Upper lobe of left lung (tissue), 6 donors: ENCODE measurements around the gene MAB21L2. TPM values are rescaled to one million over a fixed set of nuclear protein-coding genes. Genes with fewer than 3 reads are reported as not detected.
A peak's percentile ranks its signal among the peaks of the same experiment; 100 is the strongest.

ENCODE experiments used
- ATAC-seq, 2 donors: fragments of 200-7000 bp; cut with Tn5 transposase; one replicate each; pipeline ENCODE4 v1.9.1; 2022; ENCODE audit warnings: mild to moderate bottlenecking in 2 of 2, moderate library complexity in 2 of 2; ENCODE audit not compliant: low FRiP score in 2 of 2
- DNase-seq, 2 donors: peaks; one replicate each; pipeline ENCODE4 v3.0.0-alpha.2; 2019 to 2020
- H3K27ac ChIP-seq, 4 donors: fragments of 200-600 bp; sonication (generic); one replicate each; pipeline ENCODE4 v1.5.1; 2016 to 2019
- H3K27me3 ChIP-seq, 4 donors: fragments of 200-600 bp; sonication (generic); one replicate each; pipeline ENCODE4 v1.5.1; 2017 to 2019
- H3K36me3 ChIP-seq, 4 donors: fragments of 200-600 bp; sonication (generic); one replicate each; pipeline ENCODE4 v1.5.1; 2016 to 2019
- H3K4me1 ChIP-seq, 4 donors: fragments of 200-600 bp; sonication (generic); one replicate each; pipeline ENCODE4 v1.5.1; 2018 to 2019
- H3K4me3 ChIP-seq, 4 donors: fragments of 200-600 bp; sonication (generic); one replicate each; pipeline ENCODE4 v1.5.1; 2017 to 2019; ENCODE audit warnings: mild to moderate bottlenecking in 2 of 4, moderate library complexity in 1 of 4
- H3K9me3 ChIP-seq, 4 donors: fragments of 200-600 bp; sonication (generic); one replicate each; pipeline ENCODE4 v1.5.1; 2018 to 2019
- EP300 ChIP-seq, 4 donors: sonication (generic); formaldehyde crosslinking; IDR thresholded peaks; one replicate each; pipeline ENCODE4 v1.5.1; 2017; ENCODE audit warnings: antibody characterized with exemption in 4 of 4, control low read depth in 2 of 4
- POLR2A ChIP-seq, 4 donors: fragments of 450-650 bp; IDR thresholded peaks; one replicate each; pipeline ENCODE4 v1.5.1; 2016 to 2017; ENCODE audit warnings: antibody characterized with exemption in 4 of 4, mild to moderate bottlenecking in 2 of 4
- POLR2AphosphoS5 ChIP-seq, 2 donors: sonication (generic); formaldehyde crosslinking; IDR thresholded peaks; one replicate each; pipeline ENCODE4 v1.5.1; 2017; ENCODE audit warnings: antibody characterized with exemption in 2 of 2
- WGBS, 2 donors: methylation state at CpG; one replicate each; pipeline ENCODE4 v1.1.5; 2017 to 2018; 5-methylcytosine and 5-hydroxymethylcytosine counted together
- total RNA-seq, 6 donors: library from RNA; depleted of rRNA in 4 of 6; stranded (reverse); fragments of >200 nt in 4 of 6; gene quantifications; one replicate each; pipeline versions ENCODE4 v1.1.0 to v1.2.1, GENCODE V29; 2016 to 2021
- TF ChIP-seq, protein P1 (sequence below), 6 experiments: fragments of 450-650 bp in 4 of 6; fragments of 200-600 bp in 2 of 6; sonication (generic) in 2 of 6; IDR thresholded peaks; one replicate each; pipeline ENCODE4 v1.5.1; 2016 to 2019; ENCODE audit warnings: antibody characterized with exemption in 6 of 6
- donor health status: DM: no; HTN: no; CAD: no; lungs with moderate emphysema.
- donor health status: DM: no; HTN: yes; CAD: no; lungs with severe emphysema.

Gene MAB21L2
- total RNA-seq, 6 donors from 2014 or later: not detected

DNA sequence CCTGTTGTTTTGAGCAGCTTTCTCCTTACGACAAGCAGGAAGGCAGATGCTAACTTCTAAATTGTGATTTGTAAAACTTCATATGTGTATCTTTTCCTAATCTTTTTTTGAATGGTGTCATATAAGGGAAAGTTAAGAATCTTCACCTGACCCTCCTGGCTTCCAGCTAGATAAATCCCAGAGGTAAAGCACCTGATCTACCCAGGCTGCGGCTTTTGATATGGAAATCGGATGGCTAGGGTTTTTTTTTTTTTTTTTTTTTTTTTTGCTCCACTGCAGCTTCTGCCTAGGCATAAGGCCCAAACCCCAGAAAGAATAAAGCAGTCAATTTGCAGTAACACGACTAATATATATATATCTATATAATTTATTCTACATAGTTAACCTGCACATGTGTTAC lies 10.0 kb downstream of the MAB21L2 start:
- no peak for ATAC-seq

DNA sequence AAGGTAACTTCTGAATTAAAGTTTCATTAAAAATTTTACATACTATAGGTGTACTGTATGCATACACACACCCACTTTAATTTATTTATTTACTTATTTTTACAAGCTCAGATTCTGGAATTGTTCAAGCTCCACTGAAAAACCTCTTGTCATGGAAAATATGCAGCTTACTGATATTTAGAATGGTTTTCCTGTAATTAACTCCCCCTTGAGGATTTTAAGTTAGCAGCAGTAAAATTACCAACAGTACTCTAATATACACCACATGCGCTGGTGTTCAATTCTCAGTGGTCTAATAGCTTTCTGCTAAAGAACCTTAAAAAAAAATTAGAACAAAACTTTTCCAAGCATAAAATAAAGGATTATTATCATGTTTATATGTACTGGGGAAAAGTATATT lies 12.0 kb downstream of the MAB21L2 start:
- DNase-seq (no peak), ATAC-seq (no peak)
- 95 to 97% methylated on average over 1 of the region's 1 CpG for WGBS, 2 donors
- Histone ChIP-seq H3K27me3 (no peaks in the 10 kb centered on the region), H3K9me3 (no peaks in the 10 kb centered on the region), H3K27ac (no peak overlapping the region), H3K36me3 (peaks cover 0 to 9% (median 2%) of the 10 kb centered on the region in 4 donors), H3K4me3 (no peak overlapping the region), H3K4me1 (no peaks in the 10 kb centered on the region)
- TF ChIP-seq, protein P1, sequence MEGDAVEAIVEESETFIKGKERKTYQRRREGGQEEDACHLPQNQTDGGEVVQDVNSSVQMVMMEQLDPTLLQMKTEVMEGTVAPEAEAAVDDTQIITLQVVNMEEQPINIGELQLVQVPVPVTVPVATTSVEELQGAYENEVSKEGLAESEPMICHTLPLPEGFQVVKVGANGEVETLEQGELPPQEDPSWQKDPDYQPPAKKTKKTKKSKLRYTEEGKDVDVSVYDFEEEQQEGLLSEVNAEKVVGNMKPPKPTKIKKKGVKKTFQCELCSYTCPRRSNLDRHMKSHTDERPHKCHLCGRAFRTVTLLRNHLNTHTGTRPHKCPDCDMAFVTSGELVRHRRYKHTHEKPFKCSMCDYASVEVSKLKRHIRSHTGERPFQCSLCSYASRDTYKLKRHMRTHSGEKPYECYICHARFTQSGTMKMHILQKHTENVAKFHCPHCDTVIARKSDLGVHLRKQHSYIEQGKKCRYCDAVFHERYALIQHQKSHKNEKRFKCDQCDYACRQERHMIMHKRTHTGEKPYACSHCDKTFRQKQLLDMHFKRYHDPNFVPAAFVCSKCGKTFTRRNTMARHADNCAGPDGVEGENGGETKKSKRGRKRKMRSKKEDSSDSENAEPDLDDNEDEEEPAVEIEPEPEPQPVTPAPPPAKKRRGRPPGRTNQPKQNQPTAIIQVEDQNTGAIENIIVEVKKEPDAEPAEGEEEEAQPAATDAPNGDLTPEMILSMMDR (IDR thresholded peaks at IDR 0.05): no peak

More for the DNA sequence above, 10.0 kb downstream of the MAB21L2 start:
- Histone ChIP-seq H3K27me3 (no peaks in the 10 kb centered on the region), H3K4me3 (no peak overlapping the region), H3K36me3 (peaks cover 0 to 14% (median 0%) of the 10 kb centered on the region in 4 donors), H3K4me1 (no peaks in the 10 kb centered on the region), H3K9me3 (no peaks in the 10 kb centered on the region), H3K27ac (no peak overlapping the region)
- 95 to 96% methylated on average over 4 of the region's 4 CpGs for WGBS, 2 donors
- TF ChIP-seq EP300 (IDR thresholded peaks at IDR 0.05) (no peak), POLR2AphosphoS5 (IDR thresholded peaks at IDR 0.05) (no peak), POLR2A (IDR thresholded peaks at IDR 0.05) (no peak)
- TF ChIP-seq, protein P1 (IDR thresholded peaks at IDR 0.05): no peak
- DNase-seq: no peak

DNA sequence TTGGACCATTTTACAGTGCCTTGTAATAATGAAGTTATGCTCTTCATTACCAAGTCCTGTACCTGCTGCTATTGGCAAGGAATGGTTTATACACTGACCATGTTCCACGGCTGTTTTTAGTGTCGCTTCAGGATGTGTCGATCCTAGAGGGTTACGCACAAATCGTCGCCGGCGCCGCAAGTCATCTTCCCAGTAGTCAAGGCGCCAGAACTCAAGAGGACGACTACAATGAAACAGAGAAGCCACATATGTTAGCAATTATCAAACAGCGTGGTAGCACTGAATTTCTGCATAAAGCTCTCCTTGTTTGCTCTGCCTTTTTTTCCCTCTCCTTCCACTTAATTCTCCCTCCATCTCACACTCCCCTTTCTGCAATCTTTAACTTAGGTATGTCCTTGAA lies 17.0 kb downstream of the MAB21L2 start:
- H3K27ac ChIP-seq: no peak overlapping the region
- DNase-seq (peak in 1 of 2 donors; percentile 14), ATAC-seq (no peak)
- H3K4me1 ChIP-seq: no peaks in the 10 kb centered on the region
- no peak overlapping the region for H3K4me3 ChIP-seq
- H3K9me3 ChIP-seq: no peaks in the 10 kb centered on the region
- no peaks in the 10 kb centered on the region for H3K27me3 ChIP-seq
- H3K36me3 ChIP-seq: peaks cover 0 to 4% (median 0%) of the 10 kb centered on the region in 4 donors
- TF ChIP-seq EP300 (IDR thresholded peaks at IDR 0.05): no peak
- no peak for TF ChIP-seq POLR2A (IDR thresholded peaks at IDR 0.05)
- TF ChIP-seq, protein P1 (IDR thresholded peaks at IDR 0.05): no peak
- TF ChIP-seq POLR2AphosphoS5 (IDR thresholded peaks at IDR 0.05): no peak
- 93 to 96% methylated on average over 12 of the region's 12 CpGs for WGBS, 2 donors

DNA sequence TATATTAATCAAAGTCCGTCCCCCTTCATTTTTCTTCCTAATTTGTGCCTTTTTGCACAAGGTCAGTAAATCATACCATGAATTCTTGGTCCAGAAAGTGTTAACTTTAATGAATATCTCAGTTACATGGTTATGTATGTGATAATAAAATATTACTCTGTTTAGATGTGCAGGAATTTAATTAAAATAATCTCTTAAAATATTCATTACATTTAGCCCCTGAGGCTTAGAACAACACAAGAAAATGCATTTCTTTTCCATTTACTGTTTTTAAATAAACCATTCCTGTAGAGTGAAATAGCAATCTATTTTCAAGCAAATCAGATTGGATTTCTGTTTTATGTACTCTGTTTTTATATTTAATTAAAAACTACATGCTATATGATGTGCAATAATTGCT lies 17.6 kb downstream of the MAB21L2 start:
- no peaks in the 10 kb centered on the region for H3K27me3 ChIP-seq
- no peak overlapping the region for H3K27ac ChIP-seq
- TF ChIP-seq POLR2A (IDR thresholded peaks at IDR 0.05) (no peak), EP300 (IDR thresholded peaks at IDR 0.05) (no peak), POLR2AphosphoS5 (IDR thresholded peaks at IDR 0.05) (no peak)
- TF ChIP-seq, protein P1 (IDR thresholded peaks at IDR 0.05): no peak
- ATAC-seq (no peak), DNase-seq (no peak)
- no peaks in the 10 kb centered on the region for H3K9me3 ChIP-seq
- peaks cover 0 to 4% (median 0%) of the 10 kb centered on the region in 4 donors for H3K36me3 ChIP-seq
- WGBS, 2 donors: 100% methylated on average over 1 of the region's 1 CpG
- H3K4me3 ChIP-seq: no peak overlapping the region
- no peaks in the 10 kb centered on the region for H3K4me1 ChIP-seq

DNA sequence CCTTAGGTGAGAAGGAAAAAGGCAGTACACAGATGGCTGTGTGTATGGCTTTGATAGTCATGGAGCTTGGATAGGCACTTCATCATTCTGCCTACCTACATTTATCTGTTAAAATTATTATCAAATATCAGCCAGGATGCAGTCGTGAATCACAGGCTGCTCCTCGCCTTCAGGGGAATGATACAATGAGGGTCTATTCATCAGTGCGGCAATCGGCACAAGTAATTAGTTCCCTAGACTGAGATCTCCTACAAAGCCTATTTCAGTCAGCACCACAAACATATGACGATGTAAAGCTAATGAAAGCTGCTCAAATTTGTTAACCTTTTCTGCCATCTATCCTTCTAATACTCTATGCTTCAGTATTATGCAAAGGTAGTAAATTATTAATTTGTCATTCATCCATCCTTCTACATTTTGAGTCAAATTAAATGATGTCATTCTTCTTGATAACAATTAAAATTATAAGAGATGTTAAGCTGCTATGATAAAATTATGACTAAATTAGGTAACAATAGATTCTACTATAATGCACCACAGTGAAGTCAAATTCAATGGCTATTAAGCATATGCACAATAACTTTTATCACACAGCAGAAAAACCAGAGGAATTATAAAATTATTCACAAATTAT lies 19.0 kb downstream of the MAB21L2 start:
- no peak for ATAC-seq
- H3K27ac ChIP-seq: no peak overlapping the region
- DNase-seq: no peak
- H3K9me3 ChIP-seq: no peaks in the 10 kb centered on the region
- H3K36me3 ChIP-seq: peaks cover 0 to 4% (median 0%) of the 10 kb centered on the region in 4 donors
- no peak overlapping the region for H3K4me3 ChIP-seq
- no peaks in the 10 kb centered on the region for H3K27me3 ChIP-seq
- no peaks in the 10 kb centered on the region for H3K4me1 ChIP-seq
- TF ChIP-seq POLR2AphosphoS5 (IDR thresholded peaks at IDR 0.05) (no peak), POLR2A (IDR thresholded peaks at IDR 0.05) (no peak), EP300 (IDR thresholded peaks at IDR 0.05) (no peak)
- TF ChIP-seq, protein P1 (IDR thresholded peaks at IDR 0.05): no peak
- 90% methylated on average over 5 of the region's 5 CpGs for WGBS, 2 donors
